ENCODE measurements around the gene SLC17A2. TPM values are rescaled to one million over a fixed set of nuclear protein-coding genes. Genes with fewer than 3 reads are reported as not detected.
A peak's percentile ranks its signal among the peaks of the same experiment; 100 is the strongest.

The SLC17A2 gene
- total and polyA plus RNA-seq, 2 of the 13 experiments (the other 11 are each of a cell fraction or from before 2014, with no cell fraction given) = 11.2 to 32.4 TPM

DNA sequence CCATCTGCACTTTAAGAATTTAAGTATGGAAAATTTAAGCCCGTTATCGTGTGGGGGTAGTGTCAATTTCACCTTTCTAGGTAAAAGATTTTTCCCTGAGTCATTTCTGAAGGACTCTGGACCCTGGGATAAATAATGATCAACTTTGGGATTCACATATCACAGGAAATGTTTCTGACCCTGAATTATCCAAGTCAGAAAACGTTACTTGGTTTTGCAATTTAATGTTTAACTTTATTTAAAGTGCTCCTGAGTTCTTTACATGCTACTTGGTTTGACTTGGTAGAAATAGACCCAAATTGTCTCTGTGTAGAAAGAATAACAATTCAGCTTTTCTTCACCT, 55.0 kb downstream of the SLC17A2 start:
- Histone ChIP-seq H3K79me2 (ENCODE audit: insufficient read depth, low read length) (no peaks in the 10 kb centered on the region), H3K4me2 (ENCODE audit: low read depth, low read length) (peak overlapping the region; percentile 31; the same call in 1 of the 2 replicates), H4K20me1 (ENCODE audit: insufficient read depth, low read length) (no peaks in the 10 kb centered on the region), H3K9me3 (ENCODE audit: low read length) (no peaks in the 10 kb centered on the region), H2AFZ (ENCODE audit: low read length) (no peak overlapping the region), H3K4me3 (replicated peaks in 1 of 3; ENCODE audit: insufficient read depth in 1 of 3, low read depth in 2 of 3, low read length in 3 of 3) (no peak overlapping the region), H3K9ac (ENCODE audit: insufficient read depth, low read depth, low read length) (no peak overlapping the region), H3K27me3 (ENCODE audit: control insufficient read depth in 1 of 2, insufficient read depth in 2 of 2, low read length in 2 of 2) (no peaks in the 10 kb centered on the region), H3K4me1 (ENCODE audit: insufficient read depth, low read length) (peaks cover 37% of the 10 kb centered on the region), H3K27ac (ENCODE audit: extremely low read length, insufficient read depth, low read length) (no peak overlapping the region), H3K36me3 (replicated peaks in 1 of 2; ENCODE audit: control insufficient read depth in 1 of 2, insufficient read depth in 2 of 2, low read length in 2 of 2) (no peaks in the 10 kb centered on the region)
- ATAC-seq (peak; percentile 23; the same call in 1 of the 3 replicates), FAIRE-seq (peak; percentile 62), DNase-seq (ENCODE audit: low spot score) (peak; percentile 24)
- 1% methylated on average over 3 of the region's 3 CpGs for WGBS (ENCODE audit: low lambda C conversion rate)
- in situ Hi-C loops (cut with HindIII; ENCODE audit: extremely low pct_ligation_motif_present, low pct_unique_long_range_greater_than_20kb) (loop anchor here (25.0 kb wide), 1 partner anchor 613 kb away; no protein-coding TSS in a partner anchor), intact Hi-C loops (cut with micrococcal nuclease; ENCODE audit: unreplicated experiment) (no loop called here)
- ChIA-PET POLR2A (interaction anchor here (1.2 kb wide), 1 partner anchor 24 kb away, joined by 4 read pairs; no protein-coding TSS in a partner anchor), CTCF (ENCODE audit: low intra/inter-chr PET ratio, low total read pairs) (no interaction called here)
- no TSS peak for BruUV-seq (replicated peaks)
- TF ChIP-seq RBFOX2 (IDR thresholded peaks at IDR 0.05; ENCODE audit: low read depth, low read length) (no peak), ISX (CRISPR knock-in tag; conservative IDR thresholded peaks at IDR 0.05) (no peak), MIXL1 (CRISPR knock-in tag; IDR thresholded peaks at IDR 0.05) (no peak), NCOR1 (IDR thresholded peaks at IDR 0.05; ENCODE audit: borderline replicate concordance, low read length) (peak; percentile 31; the same call in 1 of the 2 replicates), BCL6 (CRISPR knock-in tag; IDR thresholded peaks at IDR 0.05) (peak; percentile 66), THAP11 (CRISPR knock-in tag; IDR thresholded peaks at IDR 0.05) (no peak), ZFAT (CRISPR knock-in tag; conservative IDR thresholded peaks at IDR 0.05) (no peak), HNF4G (IDR thresholded peaks at IDR 0.05; ENCODE audit: borderline replicate concordance, low read depth, low read length) (peak; percentile 8; the same call in 1 of the 2 replicates), HNF4G (CRISPR knock-in tag; IDR thresholded peaks at IDR 0.05; ENCODE audit: borderline replicate concordance, low read depth) (no peak), CHD4 (IDR thresholded peaks at IDR 0.05; ENCODE audit: borderline replicate concordance, low read length) (no peak), EP300 (IDR thresholded peaks at IDR 0.05; ENCODE audit: low read depth in 2 of 2, low read length in 2 of 2) (peak in 1 of 2 experiments; percentile 50; a peak in 1 of 4 replicates), EP300 (CRISPR knock-in tag; IDR thresholded peaks at IDR 0.05; ENCODE audit: borderline replicate concordance) (no peak), KLF6 (CRISPR knock-in tag; IDR thresholded peaks at IDR 0.05) (no peak), RXRB (CRISPR knock-in tag; IDR thresholded peaks at IDR 0.05; ENCODE audit: borderline replicate concordance) (no peak), ZNF501 (CRISPR knock-in tag; IDR thresholded peaks at IDR 0.05) (no peak), CREM (IDR thresholded peaks at IDR 0.05) (0 out of 2 replicates have a peak, but pooled peaks have one; percentile 38), CREM (CRISPR knock-in tag; IDR thresholded peaks at IDR 0.05) (no peak), NFE2L2 (IDR thresholded peaks at IDR 0.05; ENCODE audit: low read length) (peak; percentile 39; the same call in 1 of the 2 replicates), ZSCAN25 (CRISPR knock-in tag; IDR thresholded peaks at IDR 0.05) (no peak)
- TF ChIP-seq, protein P1, sequence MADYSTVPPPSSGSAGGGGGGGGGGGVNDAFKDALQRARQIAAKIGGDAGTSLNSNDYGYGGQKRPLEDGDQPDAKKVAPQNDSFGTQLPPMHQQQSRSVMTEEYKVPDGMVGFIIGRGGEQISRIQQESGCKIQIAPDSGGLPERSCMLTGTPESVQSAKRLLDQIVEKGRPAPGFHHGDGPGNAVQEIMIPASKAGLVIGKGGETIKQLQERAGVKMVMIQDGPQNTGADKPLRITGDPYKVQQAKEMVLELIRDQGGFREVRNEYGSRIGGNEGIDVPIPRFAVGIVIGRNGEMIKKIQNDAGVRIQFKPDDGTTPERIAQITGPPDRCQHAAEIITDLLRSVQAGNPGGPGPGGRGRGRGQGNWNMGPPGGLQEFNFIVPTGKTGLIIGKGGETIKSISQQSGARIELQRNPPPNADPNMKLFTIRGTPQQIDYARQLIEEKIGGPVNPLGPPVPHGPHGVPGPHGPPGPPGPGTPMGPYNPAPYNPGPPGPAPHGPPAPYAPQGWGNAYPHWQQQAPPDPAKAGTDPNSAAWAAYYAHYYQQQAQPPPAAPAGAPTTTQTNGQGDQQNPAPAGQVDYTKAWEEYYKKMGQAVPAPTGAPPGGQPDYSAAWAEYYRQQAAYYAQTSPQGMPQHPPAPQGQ (CRISPR knock-in tag; IDR thresholded peaks at IDR 0.05; ENCODE audit: borderline replicate concordance) = no peak
- TF ChIP-seq, protein P2, sequence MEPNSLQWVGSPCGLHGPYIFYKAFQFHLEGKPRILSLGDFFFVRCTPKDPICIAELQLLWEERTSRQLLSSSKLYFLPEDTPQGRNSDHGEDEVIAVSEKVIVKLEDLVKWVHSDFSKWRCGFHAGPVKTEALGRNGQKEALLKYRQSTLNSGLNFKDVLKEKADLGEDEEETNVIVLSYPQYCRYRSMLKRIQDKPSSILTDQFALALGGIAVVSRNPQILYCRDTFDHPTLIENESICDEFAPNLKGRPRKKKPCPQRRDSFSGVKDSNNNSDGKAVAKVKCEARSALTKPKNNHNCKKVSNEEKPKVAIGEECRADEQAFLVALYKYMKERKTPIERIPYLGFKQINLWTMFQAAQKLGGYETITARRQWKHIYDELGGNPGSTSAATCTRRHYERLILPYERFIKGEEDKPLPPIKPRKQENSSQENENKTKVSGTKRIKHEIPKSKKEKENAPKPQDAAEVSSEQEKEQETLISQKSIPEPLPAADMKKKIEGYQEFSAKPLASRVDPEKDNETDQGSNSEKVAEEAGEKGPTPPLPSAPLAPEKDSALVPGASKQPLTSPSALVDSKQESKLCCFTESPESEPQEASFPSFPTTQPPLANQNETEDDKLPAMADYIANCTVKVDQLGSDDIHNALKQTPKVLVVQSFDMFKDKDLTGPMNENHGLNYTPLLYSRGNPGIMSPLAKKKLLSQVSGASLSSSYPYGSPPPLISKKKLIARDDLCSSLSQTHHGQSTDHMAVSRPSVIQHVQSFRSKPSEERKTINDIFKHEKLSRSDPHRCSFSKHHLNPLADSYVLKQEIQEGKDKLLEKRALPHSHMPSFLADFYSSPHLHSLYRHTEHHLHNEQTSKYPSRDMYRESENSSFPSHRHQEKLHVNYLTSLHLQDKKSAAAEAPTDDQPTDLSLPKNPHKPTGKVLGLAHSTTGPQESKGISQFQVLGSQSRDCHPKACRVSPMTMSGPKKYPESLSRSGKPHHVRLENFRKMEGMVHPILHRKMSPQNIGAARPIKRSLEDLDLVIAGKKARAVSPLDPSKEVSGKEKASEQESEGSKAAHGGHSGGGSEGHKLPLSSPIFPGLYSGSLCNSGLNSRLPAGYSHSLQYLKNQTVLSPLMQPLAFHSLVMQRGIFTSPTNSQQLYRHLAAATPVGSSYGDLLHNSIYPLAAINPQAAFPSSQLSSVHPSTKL (CRISPR knock-in tag; IDR thresholded peaks at IDR 0.05) = peak; percentile 13; the same call in 1 of the 2 replicates
